K562 (cell line): Measurements from ENCODE around the gene MAP3K7CL. TPM values are rescaled to one million over a fixed set of nuclear protein-coding genes. Genes with fewer than 3 reads are reported as not detected.
A peak's percentile ranks its signal among the peaks of the same experiment; 100 is the strongest.

Source experiments
- ATAC-seq: fragments of 200-7000 bp; cut with Tn5 transposase; 3 replicates; pipeline ENCODE4 v1.9.1; 2020; ENCODE audit warnings: moderate library complexity
- BruUV-seq: library from RNA; stranded (reverse); fragments of 400-500 nt; replicated peaks from 2 replicates; lab custom pipeline; 2021; lab: Mats Ljungman, UMichigan
- CTCF ChIA-PET: fragments of 300-600 bp; formaldehyde crosslinking; extraction: SDS; loops from one replicate; lab custom pipeline; 2021; ENCODE audit warnings: low intra/inter-chr PET ratio; lab: Yijun Ruan, JAX
- POLR2A ChIA-PET: fragments of 300-600, 350-650 bp; sonication (Branson Sonifier 250); formaldehyde crosslinking; extraction: SDS; loops from one replicate; lab custom pipeline; 2021; ENCODE audit warnings: antibody characterized with exemption, inconsistent platforms; lab: Yijun Ruan, JAX
- DNase-seq, 4 experiments: peaks; one replicate each; pipeline versions ENCODE4 v3.0.0 to v3.0.0-alpha.2; 2011 to 2018; ENCODE audit warnings: low spot score in 3 of 4, mixed read lengths in 3 of 4; ENCODE audit errors: extremely low read depth in 1 of 4
- FAIRE-seq: peaks from 2 replicates; lab custom pipeline; 2011; peaks lifted over from hg19 to GRCh38; lab: Jason Lieb, UNC
- H2AFZ ChIP-seq: 2 replicates; pipeline ENCODE4 v1.6.0; 2011; ENCODE audit warnings: low read depth, low read length, control low read depth, inconsistent platforms
- H3K27ac ChIP-seq: fragments of 200-600 bp; 3 replicates; pipeline ENCODE4 v1.8.0; 2011; ENCODE audit warnings: low read depth, mild to moderate bottlenecking, control low read depth, inconsistent platforms, low read length, moderate library complexity, mixed read lengths; ENCODE audit errors: extremely low read depth
- H3K27me3 ChIP-seq, 2 experiments: fragments of 300-600 bp in 1 of 2; 2 replicates in 1 of 2; 3 replicates in 1 of 2; pipeline versions ENCODE4 v1.6.0 to v1.8.0; 2011; ENCODE audit warnings: inconsistent platforms in 2 of 2, low read length in 2 of 2, mild to moderate bottlenecking in 1 of 2, mixed read lengths in 1 of 2, moderate library complexity in 1 of 2; ENCODE audit not compliant: control insufficient read depth in 2 of 2, insufficient read depth in 2 of 2
- H3K36me3 ChIP-seq: fragments of 300-600 bp; 3 replicates; pipeline ENCODE4 v1.8.0; 2011; ENCODE audit warnings: mild to moderate bottlenecking, low read length, inconsistent platforms; ENCODE audit not compliant: control insufficient read depth, insufficient read depth
- H3K4me1 ChIP-seq, 2 experiments: fragments of 200-600 bp in 1 of 2; replicated peaks in 1 of 2; 2 replicates in 1 of 2; 3 replicates in 1 of 2; pipeline versions ENCODE4 v1.5.1 to v1.8.0; 2011; ENCODE audit warnings: inconsistent platforms in 2 of 2, low read length in 2 of 2, mild to moderate bottlenecking in 1 of 2, mixed read lengths in 1 of 2, moderate library complexity in 1 of 2; ENCODE audit not compliant: control insufficient read depth in 2 of 2, insufficient read depth in 2 of 2
- H3K4me2 ChIP-seq: 2 replicates; pipeline ENCODE4 v1.6.1; 2011; ENCODE audit warnings: low read length, control low read depth, inconsistent platforms, mixed read lengths; ENCODE audit not compliant: insufficient read depth
- H3K4me3 ChIP-seq: fragments of 200-600 bp; sonication (generic), shearing (Covaris generic); 2 replicates; pipeline ENCODE4 v1.5.1; 2016; ENCODE audit warnings: control low read depth, inconsistent platforms
- H3K79me2 ChIP-seq: fragments of 200-600 bp; 3 replicates; pipeline ENCODE4 v1.8.0; 2011; ENCODE audit warnings: low read length, inconsistent platforms; ENCODE audit not compliant: control insufficient read depth, insufficient read depth
- H3K9ac ChIP-seq, 2 experiments: 2 replicates each; pipeline versions ENCODE4 v1.6.0 to v1.6.1; 2011; ENCODE audit warnings: low read depth in 2 of 2, low read length in 2 of 2, control low read depth in 1 of 2, inconsistent platforms in 1 of 2, mild to moderate bottlenecking in 1 of 2, mixed read lengths in 1 of 2; ENCODE audit not compliant: insufficient read depth in 1 of 2
- H3K9me1 ChIP-seq: one replicate; pipeline ENCODE4 v1.6.0; 2011; ENCODE audit warnings: inconsistent platforms, mild to moderate bottlenecking, low read length, moderate library complexity; ENCODE audit not compliant: control insufficient read depth, insufficient read depth
- H3K9me3 ChIP-seq: replicated peaks from 2 replicates; pipeline ENCODE4 v1.5.1; 2011; ENCODE audit warnings: low read depth, low read length, inconsistent platforms; ENCODE audit not compliant: control insufficient read depth, insufficient read depth
- H4K20me1 ChIP-seq: replicated peaks from 2 replicates; pipeline ENCODE4 v1.6.1; 2011; ENCODE audit warnings: low read length, inconsistent platforms, mixed read lengths; ENCODE audit not compliant: control insufficient read depth, insufficient read depth
- BRF2 ChIP-seq: IDR thresholded peaks from 3 replicates; pipeline ENCODE4 v1.6.1; 2011; ENCODE audit warnings: borderline replicate concordance, mild to moderate bottlenecking; ENCODE audit not compliant: insufficient read length, insufficient read depth
- EHMT2 ChIP-seq: fragments of 450-650 bp; IDR thresholded peaks from 2 replicates; pipeline ENCODE4 v1.6.1; 2018; ENCODE audit warnings: antibody characterized with exemption
- FIP1L1 ChIP-seq: fragments of 200-400 bp; formaldehyde crosslinking; IDR thresholded peaks from 2 replicates; pipeline ENCODE4 v1.6.1; 2018; ENCODE audit warnings: mild to moderate bottlenecking, low read depth, low read length; ENCODE audit not compliant: poor library complexity, severe bottlenecking
- L3MBTL2 ChIP-seq: fragments of 450-650 bp; IDR thresholded peaks from 2 replicates; pipeline ENCODE4 v1.6.1; 2016; ENCODE audit warnings: mild to moderate bottlenecking, moderate library complexity
- MGA ChIP-seq: fragments of 450-650 bp; IDR thresholded peaks from 2 replicates; pipeline ENCODE4 v1.6.1; 2016; ENCODE audit warnings: mild to moderate bottlenecking, moderate library complexity
- WGBS: fragments of 100-300 bp; shearing (Covaris generic); methylation state at CpG from one replicate; pipeline ENCODE4 v1.1.6; 2016; ENCODE audit warnings: low coverage, mixed read lengths; ENCODE audit not compliant: insufficient coverage; ENCODE audit errors: missing lambda C conversion rate; 5-methylcytosine and 5-hydroxymethylcytosine counted together
- in situ Hi-C: fragments of 300-500 bp; cut with MboI; formaldehyde crosslinking; loops from 4 replicates; pipeline ENCODE4 v1.15.0; 2018; ENCODE audit warnings: inconsistent platforms, mixed read lengths
- intact Hi-C: fragments of 100-400 bp; cut with micrococcal nuclease; formaldehyde crosslinking; loops from 2 replicates; pipeline ENCODE4 v1.14.2; 2022
- polyA plus RNA-seq, 8 experiments: library from polyadenylated mRNA; depleted of rRNA in 4 of 8; stranded (reverse) in 5 of 8; unstranded in 3 of 8; fragments of >200 nt; fragmentation: Nextera tagmentation in 2 of 8; fragmentation: Illumina TruSeq in 1 of 8; extraction: Ambion mirVana in 2 of 8; extraction: Trizol in 1 of 8; gene quantifications; 2 replicates each; pipeline versions ENCODE4 v1.2.1 to v1.2.3, GENCODE V29; 2011 to 2014; ENCODE audit warnings: inconsistent platforms in 1 of 8, missing spikeins in 1 of 8
- total RNA-seq, 7 experiments: library from RNA; depleted of rRNA in 6 of 7; stranded (reverse); fragments of >200 nt in 6 of 7; fragmentation: Illumina TruSeq in 2 of 7; extraction: Trizol in 2 of 7; gene quantifications; 2 replicates each; pipeline versions ENCODE4 v1.2.1 to v1.2.3, GENCODE V29; 2011 to 2021; ENCODE audit warnings: low replicate concordance in 1 of 7
- TF ChIP-seq, protein P1 (sequence below), 3 experiments: IDR thresholded peaks in 2 of 3; conservative IDR thresholded peaks in 1 of 3; 2 replicates each; pipeline ENCODE4 v1.5.1; 2011 to 2012; ENCODE audit warnings: low read length in 3 of 3, mild to moderate bottlenecking in 3 of 3, control low read depth in 2 of 3, improper control_type of control experiment in 1 of 3, inconsistent platforms in 1 of 3, low read depth in 1 of 3, mixed read lengths in 1 of 3, moderate library complexity in 1 of 3; ENCODE audit not compliant: insufficient read depth in 2 of 3

The MAP3K7CL gene
- total and polyA plus RNA-seq, 9 of the 15 experiments (the other 6 are each of a cell fraction or from before 2014, with no cell fraction given) = 0.13 to 0.15 (median 0.14) TPM; not detected in 6

DNA sequence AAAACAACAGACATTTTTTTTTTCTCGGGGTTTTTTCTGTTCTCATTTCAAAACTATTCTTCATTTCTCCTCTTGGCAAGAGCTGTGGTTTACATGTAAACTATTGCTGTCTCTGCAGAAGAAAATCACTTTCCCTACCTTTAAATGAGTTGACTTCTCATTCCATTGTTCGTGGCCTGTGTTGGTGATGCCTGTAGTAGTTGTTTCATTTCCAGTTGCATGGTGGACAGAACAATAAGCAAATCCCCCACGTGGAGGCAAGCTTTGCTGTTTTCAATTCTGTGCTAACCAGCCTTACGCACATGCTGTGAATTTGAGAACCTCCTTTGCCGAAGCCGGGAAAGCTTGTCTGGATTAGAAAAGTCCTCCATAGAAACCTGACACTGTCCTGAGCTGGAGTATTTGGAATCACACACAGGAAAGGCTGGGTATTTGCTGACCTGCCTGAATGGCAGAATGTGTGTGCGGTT lies 26.2 kb upstream of the MAP3K7CL start:
- no peak overlapping the region for H3K27ac ChIP-seq
- H3K9me1 ChIP-seq = no peaks in the 10 kb centered on the region
- no peak for FAIRE-seq
- H3K4me1 ChIP-seq = peaks cover 2 to 3% of the 10 kb centered on the region in 2 experiments; a peak in 2 of 5 replicates
- H3K9me3 ChIP-seq = 0 out of 2 replicates have a peak, but pooled peaks cover 3% of the 10 kb centered on the region
- no peak for DNase-seq
- in situ Hi-C loops = loop anchor here (25.0 kb wide), 1 partner anchor 1983 kb away; no protein-coding TSS in a partner anchor
- intact Hi-C loops = no loop called here
- H3K4me2 ChIP-seq = no peak overlapping the region
- no peak overlapping the region for H2AFZ ChIP-seq
- no peak for TF ChIP-seq EHMT2
- TF ChIP-seq L3MBTL2 = peak; percentile 21; the same call in 1 of the 2 replicates
- no peak for TF ChIP-seq BRF2
- TF ChIP-seq, protein P1, sequence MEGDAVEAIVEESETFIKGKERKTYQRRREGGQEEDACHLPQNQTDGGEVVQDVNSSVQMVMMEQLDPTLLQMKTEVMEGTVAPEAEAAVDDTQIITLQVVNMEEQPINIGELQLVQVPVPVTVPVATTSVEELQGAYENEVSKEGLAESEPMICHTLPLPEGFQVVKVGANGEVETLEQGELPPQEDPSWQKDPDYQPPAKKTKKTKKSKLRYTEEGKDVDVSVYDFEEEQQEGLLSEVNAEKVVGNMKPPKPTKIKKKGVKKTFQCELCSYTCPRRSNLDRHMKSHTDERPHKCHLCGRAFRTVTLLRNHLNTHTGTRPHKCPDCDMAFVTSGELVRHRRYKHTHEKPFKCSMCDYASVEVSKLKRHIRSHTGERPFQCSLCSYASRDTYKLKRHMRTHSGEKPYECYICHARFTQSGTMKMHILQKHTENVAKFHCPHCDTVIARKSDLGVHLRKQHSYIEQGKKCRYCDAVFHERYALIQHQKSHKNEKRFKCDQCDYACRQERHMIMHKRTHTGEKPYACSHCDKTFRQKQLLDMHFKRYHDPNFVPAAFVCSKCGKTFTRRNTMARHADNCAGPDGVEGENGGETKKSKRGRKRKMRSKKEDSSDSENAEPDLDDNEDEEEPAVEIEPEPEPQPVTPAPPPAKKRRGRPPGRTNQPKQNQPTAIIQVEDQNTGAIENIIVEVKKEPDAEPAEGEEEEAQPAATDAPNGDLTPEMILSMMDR (IDR thresholded peaks at IDR 0.05 in 2 of 3, conservative IDR thresholded peaks at IDR 0.05 in 1 of 3; ENCODE audit: insufficient read depth in 2 of 3, low read depth in 1 of 3, low read length in 3 of 3) = 0 out of 6 replicates have a peak, but pooled peaks of 1 of the 3 experiments have one; percentile 20
- no peak for TF ChIP-seq FIP1L1
- TF ChIP-seq MGA = 0 out of 2 replicates have a peak, but pooled peaks have one; percentile 18
- POLR2A ChIA-PET = interaction anchor here (2.0 to 2.6 kb wide), 2 partner anchors 9 to 11 kb away, joined by 4 to 9 read pairs; no protein-coding TSS in a partner anchor
- H3K27me3 ChIP-seq = peaks cover 13 to 29% of the 10 kb centered on the region in 2 experiments; a peak in 3 of 5 replicates
- no peak overlapping the region for H3K4me3 ChIP-seq
- H3K36me3 ChIP-seq = no peaks in the 10 kb centered on the region
- H3K79me2 ChIP-seq = no peaks in the 10 kb centered on the region
- CTCF ChIA-PET = no interaction called here
- no peak; the same call in 2 of the 3 replicates for ATAC-seq
- BruUV-seq = no TSS peak
- H3K9ac ChIP-seq = no peak overlapping the region
- 20% methylated on average over 7 of the region's 7 CpGs for WGBS
- H4K20me1 ChIP-seq = no peaks in the 10 kb centered on the region
